ENCODE measurements around the gene MEIS2. TPM values are rescaled to one million over a fixed set of nuclear protein-coding genes. Genes with fewer than 3 reads are reported as not detected.

MEIS2 gene
- polyA plus RNA-seq, 1 donor from 2014 or later = 825 TPM

DNA sequence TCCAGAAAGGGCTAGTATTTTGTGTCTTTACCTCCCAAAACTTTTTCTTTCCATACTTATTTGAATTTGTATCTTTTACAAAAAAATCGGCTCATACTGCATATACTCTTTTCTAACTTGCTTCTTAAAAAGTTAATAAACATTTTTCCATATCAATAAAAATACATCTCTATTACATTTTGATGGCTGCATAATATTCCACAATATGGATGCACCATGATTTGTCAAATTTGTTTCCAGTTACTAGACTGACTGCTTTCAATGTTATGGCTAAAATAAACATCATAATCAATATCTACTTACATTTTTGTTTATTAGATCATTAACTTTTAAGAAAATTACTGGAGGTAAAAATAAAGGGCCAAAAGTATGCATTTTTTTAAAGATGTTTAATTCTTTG lies 121.7 kb downstream of the MEIS2 start:
- H3K4me2 ChIP-seq (ENCODE audit: low read length) = no peak overlapping the region
- no peak overlapping the region for H3K27ac ChIP-seq (ENCODE audit: low read length)
- no peak overlapping the region for H3K4me3 ChIP-seq (ENCODE audit: low read length)
- peaks cover 4% of the 10 kb centered on the region for H4K20me1 ChIP-seq (ENCODE audit: insufficient read depth)
- peaks cover 9% of the 10 kb centered on the region for H3K36me3 ChIP-seq (ENCODE audit: insufficient read depth, low read length)
- no peak overlapping the region for H3K9ac ChIP-seq (ENCODE audit: low read length)
- H3K9me2 ChIP-seq (ENCODE audit: insufficient read depth, low read length) = no peaks in the 10 kb centered on the region
- peaks cover 45% of the 10 kb centered on the region for H3K79me2 ChIP-seq (replicated peaks; ENCODE audit: insufficient read depth, low read length)
- H3K9me3 ChIP-seq (ENCODE audit: low read length) = no peaks in the 10 kb centered on the region
- H2AFZ ChIP-seq (ENCODE audit: low read depth, low read length) = no peak overlapping the region
- peaks cover 6% of the 10 kb centered on the region for H3F3A ChIP-seq (ENCODE audit: insufficient read depth, low read length, poor library complexity, severe bottlenecking)
- no peak for TF ChIP-seq SMC3 (conservative IDR thresholded peaks at IDR 0.05; ENCODE audit: poor library complexity)
- TF ChIP-seq MXI1 (conservative IDR thresholded peaks at IDR 0.05; ENCODE audit: poor library complexity, severe bottlenecking) = no peak
- no peak for TF ChIP-seq EZH2 (IDR thresholded peaks at IDR 0.05; ENCODE audit: borderline replicate concordance, insufficient read depth, low read length, poor library complexity, severe bottlenecking)
- TF ChIP-seq TAF1 (IDR thresholded peaks at IDR 0.05; ENCODE audit: low read depth) = no peak
- no peak for TF ChIP-seq REST (IDR thresholded peaks at IDR 0.05; ENCODE audit: borderline replicate concordance)
- no peak for TF ChIP-seq RAD21 (conservative IDR thresholded peaks at IDR 0.05)
- TF ChIP-seq POLR2AphosphoS5 (IDR thresholded peaks at IDR 0.05) = no peak
- TF ChIP-seq CTCF (IDR thresholded peaks at IDR 0.05; ENCODE audit: poor library complexity, severe bottlenecking) = no peak
- no peak for TF ChIP-seq EP300 (conservative IDR thresholded peaks at IDR 0.05; ENCODE audit: poor library complexity, severe bottlenecking)
- H3K27me3 ChIP-seq (ENCODE audit: insufficient read depth, low read depth, low read length) = no peaks in the 10 kb centered on the region

DNA sequence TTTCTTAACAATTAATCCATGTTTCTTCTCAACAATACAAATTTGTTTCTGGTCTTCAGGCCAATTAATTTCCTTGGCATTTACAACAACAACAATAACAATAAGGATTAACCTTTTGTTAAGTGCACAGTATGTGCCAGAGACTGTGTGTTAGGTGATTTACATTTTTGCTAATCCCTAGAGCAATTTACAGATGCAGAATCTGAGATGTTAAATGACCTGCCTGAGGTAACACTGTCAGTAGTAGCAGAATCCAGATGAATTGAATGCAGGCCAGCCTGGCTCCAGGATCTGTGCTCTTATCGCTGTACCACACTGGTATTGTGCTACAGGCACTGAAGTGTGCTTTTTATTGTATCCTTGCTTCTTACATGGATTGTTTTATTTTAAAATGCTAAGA lies 122.2 kb downstream of the MEIS2 start:
- no peak for TF ChIP-seq MXI1 (conservative IDR thresholded peaks at IDR 0.05; ENCODE audit: poor library complexity, severe bottlenecking)
- TF ChIP-seq TAF1 (IDR thresholded peaks at IDR 0.05; ENCODE audit: low read depth) = no peak
- TF ChIP-seq SMC3 (conservative IDR thresholded peaks at IDR 0.05; ENCODE audit: poor library complexity) = no peak
- no peak for TF ChIP-seq RAD21 (conservative IDR thresholded peaks at IDR 0.05)
- TF ChIP-seq EP300 (conservative IDR thresholded peaks at IDR 0.05; ENCODE audit: poor library complexity, severe bottlenecking) = no peak
- no peak for TF ChIP-seq POLR2AphosphoS5 (IDR thresholded peaks at IDR 0.05)
- TF ChIP-seq EZH2 (IDR thresholded peaks at IDR 0.05; ENCODE audit: borderline replicate concordance, insufficient read depth, low read length, poor library complexity, severe bottlenecking) = no peak
- no peak for TF ChIP-seq CTCF (IDR thresholded peaks at IDR 0.05; ENCODE audit: poor library complexity, severe bottlenecking)
- TF ChIP-seq REST (IDR thresholded peaks at IDR 0.05; ENCODE audit: borderline replicate concordance) = no peak
- Histone ChIP-seq H3K79me2 (replicated peaks; ENCODE audit: insufficient read depth, low read length) (peaks cover 40% of the 10 kb centered on the region), H3K27me3 (ENCODE audit: insufficient read depth, low read depth, low read length) (no peaks in the 10 kb centered on the region), H3K9ac (ENCODE audit: low read length) (no peak overlapping the region), H2AFZ (ENCODE audit: low read depth, low read length) (no peak overlapping the region), H3K9me3 (ENCODE audit: low read length) (no peaks in the 10 kb centered on the region), H3K36me3 (ENCODE audit: insufficient read depth, low read length) (peaks cover 8% of the 10 kb centered on the region), H3K4me2 (ENCODE audit: low read length) (no peak overlapping the region), H3K4me3 (ENCODE audit: low read length) (no peak overlapping the region), H3F3A (ENCODE audit: insufficient read depth, low read length, poor library complexity, severe bottlenecking) (peaks cover 6% of the 10 kb centered on the region), H3K27ac (ENCODE audit: low read length) (no peak overlapping the region), H4K20me1 (ENCODE audit: insufficient read depth) (peaks cover 8% of the 10 kb centered on the region), H3K9me2 (ENCODE audit: insufficient read depth, low read length) (no peaks in the 10 kb centered on the region)
